Measurements from ENCODE around the gene BRPF1. TPM values are rescaled to one million over a fixed set of nuclear protein-coding genes. Genes with fewer than 3 reads are reported as not detected.

Gene BRPF1
- total RNA-seq, 1 experiment from 2014 or later: 20.4 TPM

DNA sequence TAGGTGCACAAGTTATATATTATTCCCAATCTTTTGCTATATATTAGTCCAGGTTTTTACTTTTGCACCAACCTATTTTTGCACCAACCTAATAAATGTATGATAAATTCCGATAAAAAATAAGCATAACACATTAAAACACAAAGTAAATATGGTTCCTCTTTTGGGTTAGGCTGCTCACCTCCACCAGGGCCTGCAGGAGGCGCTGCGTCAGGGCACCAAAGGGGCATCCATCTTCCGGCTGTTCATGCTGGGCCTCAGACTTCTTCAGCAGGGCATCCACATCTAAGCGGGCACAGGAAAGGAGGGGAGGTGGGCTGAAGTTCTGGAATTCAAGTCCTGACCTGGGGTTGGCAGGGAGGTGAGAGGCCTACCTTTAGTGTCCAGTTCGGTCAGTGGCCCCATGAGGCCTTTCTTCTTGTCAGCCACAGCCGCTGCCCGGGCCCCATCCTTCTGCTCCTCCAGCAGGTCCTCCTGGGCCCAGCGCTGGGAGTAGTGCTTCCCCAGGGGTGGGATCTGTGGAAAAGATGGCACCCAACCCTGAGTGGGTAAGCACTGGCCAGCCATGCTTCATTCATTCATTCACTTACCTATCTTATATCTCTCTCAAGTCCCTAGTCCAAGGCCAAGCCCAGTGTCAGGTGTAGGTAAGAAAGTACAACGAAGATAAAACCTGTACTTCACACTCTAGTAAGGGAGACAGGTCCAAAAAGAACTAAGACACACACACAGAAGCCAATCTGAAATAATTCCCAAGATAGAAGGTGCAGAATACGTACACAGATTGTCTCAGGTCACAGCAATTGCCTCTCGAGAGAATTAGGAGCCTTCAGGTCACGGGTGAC lies 55.5 kb downstream of the BRPF1 start:
- Mint-ChIP-seq H3K9me3 (ENCODE audit: low read depth, unreplicated experiment) (no peaks in the 10 kb centered on the region), H3K27me3 (ENCODE audit: unreplicated experiment) (no peaks in the 10 kb centered on the region), H3K4me3 (ENCODE audit: low read depth, unreplicated experiment) (no peak overlapping the region), H3K27ac (ENCODE audit: unreplicated experiment) (peak overlapping the region; percentile 16), H3K36me3 (ENCODE audit: insufficient read depth, unreplicated experiment) (peaks cover 47% of the 10 kb centered on the region), H3K4me1 (ENCODE audit: low read depth, unreplicated experiment) (peaks cover 7% of the 10 kb centered on the region)
- DNase-seq: no peak
- intact Hi-C loops (cut with micrococcal nuclease; ENCODE audit: unreplicated experiment): no loop called here
- CTCF ChIA-PET: no interaction called here
- TF ChIP-seq, protein P1, sequence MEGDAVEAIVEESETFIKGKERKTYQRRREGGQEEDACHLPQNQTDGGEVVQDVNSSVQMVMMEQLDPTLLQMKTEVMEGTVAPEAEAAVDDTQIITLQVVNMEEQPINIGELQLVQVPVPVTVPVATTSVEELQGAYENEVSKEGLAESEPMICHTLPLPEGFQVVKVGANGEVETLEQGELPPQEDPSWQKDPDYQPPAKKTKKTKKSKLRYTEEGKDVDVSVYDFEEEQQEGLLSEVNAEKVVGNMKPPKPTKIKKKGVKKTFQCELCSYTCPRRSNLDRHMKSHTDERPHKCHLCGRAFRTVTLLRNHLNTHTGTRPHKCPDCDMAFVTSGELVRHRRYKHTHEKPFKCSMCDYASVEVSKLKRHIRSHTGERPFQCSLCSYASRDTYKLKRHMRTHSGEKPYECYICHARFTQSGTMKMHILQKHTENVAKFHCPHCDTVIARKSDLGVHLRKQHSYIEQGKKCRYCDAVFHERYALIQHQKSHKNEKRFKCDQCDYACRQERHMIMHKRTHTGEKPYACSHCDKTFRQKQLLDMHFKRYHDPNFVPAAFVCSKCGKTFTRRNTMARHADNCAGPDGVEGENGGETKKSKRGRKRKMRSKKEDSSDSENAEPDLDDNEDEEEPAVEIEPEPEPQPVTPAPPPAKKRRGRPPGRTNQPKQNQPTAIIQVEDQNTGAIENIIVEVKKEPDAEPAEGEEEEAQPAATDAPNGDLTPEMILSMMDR (IDR thresholded peaks at IDR 0.05; ENCODE audit: unreplicated experiment): peak; percentile 35
- no TSS peak for BruUV-seq (replicated peaks)

DNA sequence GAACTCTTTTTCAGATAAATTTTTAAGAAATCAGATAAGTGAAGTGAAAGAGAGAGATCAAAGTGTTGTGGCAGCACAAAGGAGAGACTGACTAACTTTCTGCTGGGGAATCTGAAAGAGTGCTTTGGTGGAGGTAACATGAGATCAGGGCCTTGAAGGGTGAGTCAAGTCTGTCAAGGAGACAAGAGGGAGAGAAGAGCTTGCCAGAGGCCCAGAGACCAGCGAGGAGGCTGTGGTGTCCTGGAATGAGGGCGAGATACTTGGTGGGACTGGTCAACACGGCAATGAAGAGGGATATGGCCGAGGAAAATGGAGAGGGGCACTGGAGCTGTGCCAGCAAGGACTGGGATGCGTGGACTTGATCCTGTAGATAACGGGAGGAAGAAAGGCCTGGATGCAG lies 56.2 kb downstream of the BRPF1 start:
- Mint-ChIP-seq H3K27me3 (ENCODE audit: unreplicated experiment) (no peaks in the 10 kb centered on the region), H3K27ac (ENCODE audit: unreplicated experiment) (peak overlapping the region; percentile 16), H3K36me3 (ENCODE audit: insufficient read depth, unreplicated experiment) (peaks cover 47% of the 10 kb centered on the region), H3K4me3 (ENCODE audit: low read depth, unreplicated experiment) (no peak overlapping the region), H3K4me1 (ENCODE audit: low read depth, unreplicated experiment) (peaks cover 8% of the 10 kb centered on the region), H3K9me3 (ENCODE audit: low read depth, unreplicated experiment) (no peaks in the 10 kb centered on the region)
- CTCF ChIA-PET: no interaction called here
- DNase-seq: no peak
- no TSS peak for BruUV-seq (replicated peaks)
- TF ChIP-seq, protein P1 (IDR thresholded peaks at IDR 0.05; ENCODE audit: unreplicated experiment): no peak
- intact Hi-C loops (cut with micrococcal nuclease; ENCODE audit: unreplicated experiment): no loop called here

DNA sequence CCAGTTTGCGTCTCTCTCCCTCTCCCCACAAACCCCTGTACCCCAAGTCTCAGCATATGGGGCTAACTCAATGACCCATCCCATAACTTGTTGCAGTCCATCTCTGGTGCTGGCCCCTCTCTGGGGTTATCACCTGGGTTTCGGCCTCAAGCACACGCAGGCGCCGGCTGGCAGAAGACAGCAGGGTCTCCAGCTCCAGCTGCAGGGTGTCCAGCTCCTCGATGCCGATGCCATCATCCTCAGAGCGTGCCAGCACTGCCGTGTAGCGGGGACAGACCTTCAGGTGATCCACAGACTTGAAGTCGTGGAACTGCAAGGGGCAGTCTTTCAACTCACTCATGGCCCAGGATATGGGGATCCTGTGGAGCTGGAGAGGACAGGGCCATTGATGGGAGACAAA lies 59.6 kb downstream of the BRPF1 start:
- Mint-ChIP-seq H3K9me3 (ENCODE audit: low read depth, unreplicated experiment) (no peaks in the 10 kb centered on the region), H3K4me1 (ENCODE audit: low read depth, unreplicated experiment) (peaks cover 27% of the 10 kb centered on the region), H3K4me3 (ENCODE audit: low read depth, unreplicated experiment) (no peak overlapping the region), H3K27ac (ENCODE audit: unreplicated experiment) (no peak overlapping the region), H3K36me3 (ENCODE audit: insufficient read depth, unreplicated experiment) (peaks cover 68% of the 10 kb centered on the region), H3K27me3 (ENCODE audit: unreplicated experiment) (no peaks in the 10 kb centered on the region)
- intact Hi-C loops (cut with micrococcal nuclease; ENCODE audit: unreplicated experiment): loop anchor here (5.0 kb wide), 1 partner anchor 74 kb away; no protein-coding TSS in a partner anchor
- DNase-seq: no peak
- CTCF ChIA-PET: no interaction called here
- TF ChIP-seq, protein P1 (IDR thresholded peaks at IDR 0.05; ENCODE audit: unreplicated experiment): no peak
- BruUV-seq (replicated peaks): no TSS peak

DNA sequence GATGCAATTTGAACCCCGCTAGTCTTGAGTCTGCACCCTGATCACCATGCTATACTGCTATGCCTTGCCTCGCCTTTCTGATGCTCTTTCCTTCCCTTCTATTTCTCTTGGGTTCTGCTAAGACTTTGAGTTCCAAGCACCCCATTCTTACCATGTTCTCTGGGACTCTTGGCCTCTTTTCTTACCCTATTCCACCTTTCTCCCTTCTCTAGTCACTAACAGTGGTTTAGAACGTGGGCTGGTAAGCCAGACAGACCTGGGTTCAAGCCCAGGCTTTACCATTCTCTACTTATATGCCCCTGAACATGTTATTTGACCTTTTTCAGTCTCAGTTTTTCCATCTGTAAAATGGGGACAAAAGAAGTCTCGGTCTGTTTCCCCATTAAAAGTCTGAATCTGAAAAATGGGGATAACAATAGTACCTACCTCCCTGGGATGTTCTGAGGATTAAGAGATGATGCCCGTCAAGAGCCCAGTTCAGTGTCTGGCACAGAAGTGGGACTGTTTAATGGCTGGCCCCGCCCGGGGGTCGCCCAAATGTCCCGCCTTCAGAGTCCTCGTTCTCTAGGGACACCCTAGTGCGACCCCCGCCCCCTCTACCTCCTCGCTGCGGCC lies 60.4 kb downstream of the BRPF1 start:
- CTCF ChIA-PET: interaction anchor here (0.7 kb wide), 1 partner anchor 42 kb away, joined by 4 read pairs; the partner anchor contains the start of gene OGG1
- peaks cover 27% of the 10 kb centered on the region for H3K4me1 Mint-ChIP-seq (ENCODE audit: low read depth, unreplicated experiment)
- TSS peak; percentile 77 for BruUV-seq (replicated peaks)
- H3K36me3 Mint-ChIP-seq (ENCODE audit: insufficient read depth, unreplicated experiment): peaks cover 72% of the 10 kb centered on the region
- peak overlapping the region; percentile 89 for H3K4me3 Mint-ChIP-seq (ENCODE audit: low read depth, unreplicated experiment)
- no peak for DNase-seq
- TF ChIP-seq, protein P1 (IDR thresholded peaks at IDR 0.05; ENCODE audit: unreplicated experiment): no peak
- H3K9me3 Mint-ChIP-seq (ENCODE audit: low read depth, unreplicated experiment): no peaks in the 10 kb centered on the region
- intact Hi-C loops (cut with micrococcal nuclease; ENCODE audit: unreplicated experiment): loop anchor here (5.0 kb wide), 1 partner anchor 75 kb away; no protein-coding TSS in a partner anchor
- peak overlapping the region; percentile 100 for H3K27ac Mint-ChIP-seq (ENCODE audit: unreplicated experiment)
- H3K27me3 Mint-ChIP-seq (ENCODE audit: unreplicated experiment): no peaks in the 10 kb centered on the region

Measured in Calu3 (cell line).